OCI-LY7 (cell line): ENCODE measurements around the gene ORC1. TPM values are rescaled to one million over a fixed set of nuclear protein-coding genes. Genes with fewer than 3 reads are reported as not detected.

Experiments
- BruUV-seq: library from RNA; stranded (reverse); fragments of 400-500 nt; replicated peaks from 2 replicates; lab custom pipeline; 2021; lab: Mats Ljungman, UMichigan
- CTCF ChIA-PET: fragments of 300-600 bp; sonication (Branson Sonifier 250); formaldehyde crosslinking; loops from one replicate; lab custom pipeline; 2022; ENCODE audit warnings: antibody characterized with exemption; ENCODE audit not compliant: unreplicated experiment; lab: Charles Lee
- POLR2A ChIA-PET: fragments of 300-600 bp; sonication (Branson Sonifier 250); formaldehyde crosslinking; loops from one replicate; lab custom pipeline; 2022; ENCODE audit warnings: antibody characterized with exemption; lab: Charles Lee
- DNase-seq: peaks from one replicate; pipeline ENCODE4 v3.0.0-alpha.2; 2015; ENCODE audit warnings: low spot score
- H2AFZ ChIP-seq: fragments of 200-600 bp; sonication (generic), shearing (Covaris generic); 2 replicates; pipeline ENCODE4 v1.6.1; 2014; ENCODE audit warnings: mild to moderate bottlenecking, antibody characterized with exemption, low read length, moderate library complexity
- H3K27ac ChIP-seq: fragments of 200-600 bp; sonication (generic); 2 replicates; pipeline ENCODE4 v1.5.1; 2014; ENCODE audit warnings: mixed run types, low read depth, mild to moderate bottlenecking, moderate library complexity, low read length, inconsistent platforms; ENCODE audit not compliant: poor library complexity, severe bottlenecking
- H3K36me3 ChIP-seq: fragments of 200-600 bp; sonication (generic); 2 replicates; pipeline ENCODE4 v1.6.1; 2014; ENCODE audit warnings: mild to moderate bottlenecking, antibody characterized with exemption, low read length, moderate library complexity, mixed read lengths; ENCODE audit not compliant: insufficient read depth
- H3K4me1 ChIP-seq: fragments of 200-600 bp; sonication (generic); 2 replicates; pipeline ENCODE4 v1.5.1; 2014; ENCODE audit warnings: mild to moderate bottlenecking, low read length; ENCODE audit not compliant: insufficient read depth, poor library complexity, severe bottlenecking
- H3K4me2 ChIP-seq: fragments of 200-600 bp; sonication (generic); 2 replicates; pipeline ENCODE4 v1.6.1; 2014; ENCODE audit warnings: mild to moderate bottlenecking, low read length
- H3K4me3 ChIP-seq: fragments of 200-600 bp; sonication (generic); 2 replicates; pipeline ENCODE4 v1.5.1; 2014; ENCODE audit warnings: mild to moderate bottlenecking, low read depth, low read length; ENCODE audit not compliant: poor library complexity, severe bottlenecking
- H3K79me2 ChIP-seq: fragments of 200-600 bp; sonication (generic); 2 replicates; pipeline ENCODE4 v1.6.1; 2016; ENCODE audit warnings: low read depth, mild to moderate bottlenecking, low read length, moderate library complexity, mixed read lengths; ENCODE audit not compliant: insufficient read depth
- H3K9me2 ChIP-seq: fragments of 200-600 bp; sonication (generic); 2 replicates; pipeline ENCODE4 v1.6.1; 2016; ENCODE audit warnings: mild to moderate bottlenecking, low read length, mixed read lengths; ENCODE audit not compliant: insufficient read depth
- H3K9me3 ChIP-seq: fragments of 200-600 bp; sonication (generic); 2 replicates; pipeline ENCODE4 v1.6.1; 2014; ENCODE audit warnings: mild to moderate bottlenecking, mixed run types, low read length, mixed read lengths
- H4K20me1 ChIP-seq: fragments of 200-600 bp; sonication (generic); 2 replicates; pipeline ENCODE4 v1.6.1; 2014; ENCODE audit warnings: mild to moderate bottlenecking, antibody characterized with exemption, low read length, moderate library complexity, mixed read lengths; ENCODE audit not compliant: insufficient read depth
- CTCF ChIP-seq: fragments of 200-600 bp; sonication (generic); conservative IDR thresholded peaks from 2 replicates; pipeline ENCODE4 v1.5.1; 2014; ENCODE audit warnings: mild to moderate bottlenecking, antibody characterized with exemption, low read length, moderate library complexity, mixed read lengths
- EZH2phosphoT487 ChIP-seq: fragments of 200-600 bp; sonication (generic); IDR thresholded peaks from 2 replicates; pipeline ENCODE4 v1.6.1; 2018; ENCODE audit warnings: low read depth, borderline replicate concordance, mild to moderate bottlenecking, mixed run types, antibody characterized with exemption, low read length, moderate library complexity, mixed read lengths
- intact Hi-C: fragments of 100-400 bp; cut with micrococcal nuclease; formaldehyde crosslinking; loops from one replicate; pipeline ENCODE4 v1.10.0; 2022; ENCODE audit not compliant: unreplicated experiment
- total RNA-seq, 2 experiments: library from RNA; depleted of rRNA in 1 of 2; stranded (reverse); fragments of >200 nt in 1 of 2; shearing (Covaris generic) in 1 of 2; gene quantifications; 2 replicates each; pipeline ENCODE4 v1.2.3, GENCODE V29; 2014 to 2022

The ORC1 gene
- total RNA-seq, 2 experiments from 2014 or later = 37.7 to 39.0 TPM

- no peaks in the 10 kb centered on the region for H3K9me2 ChIP-seq
- peaks cover 69% of the 10 kb centered on the region for H3K79me2 ChIP-seq
- CTCF ChIA-PET = interaction anchor here (0.6 to 1.0 kb wide), 2 partner anchors 10 to 736 kb away, joined by 3 read pairs; no protein-coding TSS in a partner anchor
- no peaks in the 10 kb centered on the region for H3K9me3 ChIP-seq
- BruUV-seq = TSS peak; percentile 85
- peaks cover 60% of the 10 kb centered on the region for H3K36me3 ChIP-seq
- peaks cover 26% of the 10 kb centered on the region for H3K4me1 ChIP-seq
- DNase-seq = no peak
- H3K4me3 ChIP-seq = peak overlapping the region; percentile 85
- H3K27ac ChIP-seq = peak overlapping the region; percentile 83
- peak overlapping the region; percentile 84 for H2AFZ ChIP-seq
- peaks cover 22% of the 10 kb centered on the region for H4K20me1 ChIP-seq
- intact Hi-C loops = loop anchor here (1.0 to 5.0 kb wide), 6 partner anchors 39 to 282 kb away; partner anchors contain the start of genes CC2D1B and TUT4
- POLR2A ChIA-PET = interaction anchor here (0.5 to 2.8 kb wide), 10 partner anchors 9 to 311 kb away, joined by 3 to 15 read pairs (median 3); partner anchors contain the start of genes CC2D1B and TUT4
- H3K4me2 ChIP-seq = peak overlapping the region; percentile 83
- TF ChIP-seq EZH2phosphoT487 (no peak), CTCF (0 out of 2 replicates have a peak, but pooled peaks have one; percentile 8)
Measured at GRCh38 chr1:52404975-52405338, 734 bp upstream of the ORC1 start.

- no TSS peak for BruUV-seq
- H3K4me1 ChIP-seq = peaks cover 26% of the 10 kb centered on the region
- no peaks in the 10 kb centered on the region for H3K9me3 ChIP-seq
- H3K36me3 ChIP-seq = peaks cover 59% of the 10 kb centered on the region
- H3K4me2 ChIP-seq = peak overlapping the region; percentile 97
- peaks cover 22% of the 10 kb centered on the region for H4K20me1 ChIP-seq
- no peaks in the 10 kb centered on the region for H3K9me2 ChIP-seq
- TF ChIP-seq EZH2phosphoT487 (no peak), CTCF (no peak)
- peak overlapping the region; percentile 85 for H3K4me3 ChIP-seq
- CTCF ChIA-PET = interaction anchor here (0.6 to 1.0 kb wide), 3 partner anchors 9 to 149 kb away, joined by 3 to 8 read pairs (median 3); partner anchors contain the start of gene TUT4
- H3K27ac ChIP-seq = peak overlapping the region; percentile 83
- intact Hi-C loops = loop anchor here (1.0 to 5.0 kb wide), 7 partner anchors 37 to 347 kb away; partner anchors contain the start of genes BTF3L4, CC2D1B and TUT4
- DNase-seq = peak; percentile 80
- H3K79me2 ChIP-seq = peaks cover 71% of the 10 kb centered on the region
- peak overlapping the region; percentile 84 for H2AFZ ChIP-seq
- POLR2A ChIA-PET = interaction anchor here (0.5 to 2.8 kb wide), 10 partner anchors 9 to 981 kb away, joined by 3 to 15 read pairs (median 3); partner anchors contain the start of gene CC2D1B
Measured at GRCh38 chr1:52403566-52404115, 582 bp downstream of the ORC1 start.
